HepG2 (cell line): ENCODE results near the gene SYNJ2. TPM values are rescaled to one million over a fixed set of nuclear protein-coding genes. Genes with fewer than 3 reads are reported as not detected.
A peak's percentile ranks its signal among the peaks of the same experiment; 100 is the strongest.

Source experiments
- ATF1 ChIP-seq: IDR thresholded peaks from 2 replicates; pipeline ENCODE4 v1.6.1; 2016; ENCODE audit warnings: mild to moderate bottlenecking, control low read depth
- MTA3 ChIP-seq: sonication (generic); formaldehyde crosslinking; IDR thresholded peaks from 2 replicates; pipeline ENCODE4 v1.4.0; 2020; ENCODE audit warnings: missing genetic modification reagents
- NRL ChIP-seq: sonication (generic); formaldehyde crosslinking; IDR thresholded peaks from 2 replicates; pipeline ENCODE4 v1.5.0; 2020; ENCODE audit warnings: missing genetic modification reagents, mild to moderate bottlenecking, moderate library complexity, borderline replicate concordance
- POLR2AphosphoS5 ChIP-seq: IDR thresholded peaks from 2 replicates; pipeline ENCODE4 v1.6.1; 2012; ENCODE audit warnings: low read depth, low read length
- RBM22 ChIP-seq: fragments of 200-400 bp; formaldehyde crosslinking; optimal IDR thresholded peaks from 2 replicates; pipeline ENCODE3; 2017; ENCODE audit warnings: mild to moderate bottlenecking, low read length, moderate library complexity
- ZBTB7A ChIP-seq: sonication (generic); formaldehyde crosslinking; IDR thresholded peaks from 2 replicates; pipeline ENCODE4 v1.8.0; 2022; ENCODE audit warnings: mild to moderate bottlenecking, missing genetic modification reagents
- ZC3H13 ChIP-seq: sonication (generic); formaldehyde crosslinking; IDR thresholded peaks from 2 replicates; pipeline ENCODE4 v1.8.1; 2023; ENCODE audit warnings: mild to moderate bottlenecking, missing genetic modification reagents, moderate library complexity
- ZFP37 ChIP-seq: sonication (generic); formaldehyde crosslinking; IDR thresholded peaks from 2 replicates; pipeline ENCODE4 v1.4.0; 2020; ENCODE audit warnings: missing genetic modification reagents, borderline replicate concordance
- ZMYM3 ChIP-seq: sonication (generic); formaldehyde crosslinking; IDR thresholded peaks from 2 replicates; pipeline ENCODE4 v1.5.1; 2020; ENCODE audit warnings: mild to moderate bottlenecking, missing genetic modification reagents
- ZNF274 ChIP-seq: sonication (generic); formaldehyde crosslinking; IDR thresholded peaks from 2 replicates; pipeline ENCODE4 v1.5.1; 2020; ENCODE audit warnings: mild to moderate bottlenecking, missing genetic modification reagents
- polyA plus RNA-seq, 8 experiments: library from polyadenylated mRNA; depleted of rRNA in 3 of 8; stranded (reverse) in 7 of 8; unstranded in 1 of 8; fragments of >200 nt; fragmentation: Illumina TruSeq in 4 of 8; extraction: Trizol in 4 of 8; gene quantifications; 2 replicates each; pipeline versions ENCODE4 v1.2.1 to v1.2.3, GENCODE V29; 2011 to 2016; ENCODE audit warnings: low read depth in 4 of 8, missing spikeins in 1 of 8, mixed read lengths in 1 of 8; ENCODE audit not compliant: insufficient read depth in 1 of 8
- total RNA-seq, 5 experiments: library from RNA; depleted of rRNA; stranded (reverse); fragments of >200 nt; fragmentation: Illumina TruSeq; extraction: Trizol; gene quantifications; 2 replicates each; pipeline ENCODE4 v1.2.3, GENCODE V29; 2016; ENCODE audit warnings: low read depth in 1 of 5
- TF ChIP-seq, protein P1 (sequence below): sonication (generic); formaldehyde crosslinking; IDR thresholded peaks from 2 replicates; pipeline ENCODE4 v1.5.0; 2020; ENCODE audit warnings: mild to moderate bottlenecking, missing genetic modification reagents
- TF ChIP-seq, protein P2 (sequence below): sonication (generic); formaldehyde crosslinking; IDR thresholded peaks from 2 replicates; pipeline ENCODE4 v1.4.0; 2020; ENCODE audit warnings: mild to moderate bottlenecking, low read depth, missing genetic modification reagents
- TF ChIP-seq, protein P3 (sequence below): sonication (generic); formaldehyde crosslinking; IDR thresholded peaks from 2 replicates; pipeline ENCODE4 v1.4.0; 2020; ENCODE audit warnings: mild to moderate bottlenecking, missing genetic modification reagents
- TF ChIP-seq, protein P4 (sequence below): sonication (generic); formaldehyde crosslinking; IDR thresholded peaks from 2 replicates; pipeline ENCODE4 v1.8.1; 2023; ENCODE audit warnings: mild to moderate bottlenecking, missing genetic modification reagents
- TF ChIP-seq, protein P5 (sequence below): sonication (generic); formaldehyde crosslinking; IDR thresholded peaks from 2 replicates; pipeline ENCODE4 v1.4.0; 2020; ENCODE audit warnings: missing genetic modification reagents, borderline replicate concordance
- TF ChIP-seq, protein P6 (sequence below): sonication (generic); formaldehyde crosslinking; IDR thresholded peaks from 2 replicates; pipeline ENCODE4 v1.4.0; 2020; ENCODE audit warnings: missing genetic modification reagents
- TF ChIP-seq, protein P7 (sequence below): sonication (generic); formaldehyde crosslinking; IDR thresholded peaks from 2 replicates; pipeline ENCODE4 v1.4.0; 2020; ENCODE audit warnings: low read depth, mild to moderate bottlenecking, missing genetic modification reagents

SYNJ2 gene
- total and polyA plus RNA-seq, 2 of the 13 experiments (the other 11 are each of a cell fraction or from before 2014, with no cell fraction given) = 39.1 to 57.6 TPM

DNA sequence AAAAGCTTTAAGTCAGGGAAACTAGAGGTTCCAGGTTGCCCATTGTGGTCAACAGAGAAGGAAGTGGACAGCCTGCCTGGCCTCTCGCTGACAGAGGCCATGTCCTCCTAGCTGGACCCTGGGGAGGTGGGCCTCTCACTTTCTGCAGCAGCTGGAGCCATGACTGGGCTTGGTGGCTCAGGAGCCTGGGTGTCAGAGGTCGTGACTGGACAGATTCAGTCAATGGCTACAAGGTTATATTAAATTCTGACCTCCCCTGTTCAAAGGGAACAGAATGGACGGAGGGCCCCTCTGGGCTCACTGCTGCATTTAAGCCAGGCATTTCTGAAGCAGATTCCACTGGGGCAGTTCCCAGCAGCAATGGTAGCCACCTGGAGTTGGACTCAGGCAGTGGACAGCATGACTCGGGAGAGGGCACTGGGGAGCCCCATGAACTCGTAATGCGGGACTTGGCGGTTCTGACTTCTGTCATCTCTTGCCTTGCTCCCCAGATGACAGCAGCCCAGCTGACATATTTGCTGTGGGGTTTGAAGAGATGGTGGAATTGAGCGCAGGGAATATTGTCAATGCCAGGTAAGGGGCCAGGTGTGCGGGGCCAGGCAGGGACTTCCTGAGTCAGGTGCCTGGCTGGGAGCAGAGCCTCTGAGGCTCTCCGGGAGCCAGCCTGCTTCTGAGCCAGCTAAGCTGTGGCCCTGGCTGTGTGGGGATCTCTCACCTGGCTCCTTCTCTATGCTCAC, 86.7 kb downstream of the SYNJ2 start (continued):
- TF ChIP-seq, protein P1, sequence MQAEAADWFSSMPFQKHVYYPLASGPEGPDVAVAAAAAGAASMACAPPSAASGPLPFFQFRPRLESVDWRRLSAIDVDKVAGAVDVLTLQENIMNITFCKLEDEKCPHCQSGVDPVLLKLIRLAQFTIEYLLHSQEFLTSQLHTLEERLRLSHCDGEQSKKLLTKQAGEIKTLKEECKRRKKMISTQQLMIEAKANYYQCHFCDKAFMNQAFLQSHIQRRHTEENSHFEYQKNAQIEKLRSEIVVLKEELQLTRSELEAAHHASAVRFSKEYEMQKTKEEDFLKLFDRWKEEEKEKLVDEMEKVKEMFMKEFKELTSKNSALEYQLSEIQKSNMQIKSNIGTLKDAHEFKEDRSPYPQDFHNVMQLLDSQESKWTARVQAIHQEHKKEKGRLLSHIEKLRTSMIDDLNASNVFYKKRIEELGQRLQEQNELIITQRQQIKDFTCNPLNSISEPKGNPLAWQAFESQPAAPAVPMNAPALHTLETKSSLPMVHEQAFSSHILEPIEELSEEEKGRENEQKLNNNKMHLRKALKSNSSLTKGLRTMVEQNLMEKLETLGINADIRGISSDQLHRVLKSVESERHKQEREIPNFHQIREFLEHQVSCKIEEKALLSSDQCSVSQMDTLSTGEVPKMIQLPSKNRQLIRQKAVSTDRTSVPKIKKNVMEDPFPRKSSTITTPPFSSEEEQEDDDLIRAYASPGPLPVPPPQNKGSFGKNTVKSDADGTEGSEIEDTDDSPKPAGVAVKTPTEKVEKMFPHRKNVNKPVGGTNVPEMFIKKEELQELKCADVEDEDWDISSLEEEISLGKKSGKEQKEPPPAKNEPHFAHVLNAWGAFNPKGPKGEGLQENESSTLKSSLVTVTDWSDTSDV (CRISPR knock-in tag) = 0 out of 2 replicates have a peak, but pooled peaks have one; percentile 48
- TF ChIP-seq ZNF274 (CRISPR knock-in tag) (no peak), ATF1 (no peak), ZFP37 (no peak), ZC3H13 (CRISPR knock-in tag) (no peak), NRL (CRISPR knock-in tag) (peak; percentile 74), POLR2AphosphoS5 (no peak), MTA3 (CRISPR knock-in tag) (no peak), ZBTB7A (CRISPR knock-in tag) (no peak), RBM22 (peak; percentile 67), ZMYM3 (CRISPR knock-in tag) (no peak)
- TF ChIP-seq, protein P2, sequence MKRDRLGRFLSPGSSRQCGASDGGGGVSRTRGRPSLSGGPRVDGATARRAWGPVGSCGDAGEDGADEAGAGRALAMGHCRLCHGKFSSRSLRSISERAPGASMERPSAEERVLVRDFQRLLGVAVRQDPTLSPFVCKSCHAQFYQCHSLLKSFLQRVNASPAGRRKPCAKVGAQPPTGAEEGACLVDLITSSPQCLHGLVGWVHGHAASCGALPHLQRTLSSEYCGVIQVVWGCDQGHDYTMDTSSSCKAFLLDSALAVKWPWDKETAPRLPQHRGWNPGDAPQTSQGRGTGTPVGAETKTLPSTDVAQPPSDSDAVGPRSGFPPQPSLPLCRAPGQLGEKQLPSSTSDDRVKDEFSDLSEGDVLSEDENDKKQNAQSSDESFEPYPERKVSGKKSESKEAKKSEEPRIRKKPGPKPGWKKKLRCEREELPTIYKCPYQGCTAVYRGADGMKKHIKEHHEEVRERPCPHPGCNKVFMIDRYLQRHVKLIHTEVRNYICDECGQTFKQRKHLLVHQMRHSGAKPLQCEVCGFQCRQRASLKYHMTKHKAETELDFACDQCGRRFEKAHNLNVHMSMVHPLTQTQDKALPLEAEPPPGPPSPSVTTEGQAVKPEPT = no peak
- TF ChIP-seq, protein P3, sequence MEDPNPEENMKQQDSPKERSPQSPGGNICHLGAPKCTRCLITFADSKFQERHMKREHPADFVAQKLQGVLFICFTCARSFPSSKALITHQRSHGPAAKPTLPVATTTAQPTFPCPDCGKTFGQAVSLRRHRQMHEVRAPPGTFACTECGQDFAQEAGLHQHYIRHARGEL (CRISPR knock-in tag) = no peak
- TF ChIP-seq, protein P4, sequence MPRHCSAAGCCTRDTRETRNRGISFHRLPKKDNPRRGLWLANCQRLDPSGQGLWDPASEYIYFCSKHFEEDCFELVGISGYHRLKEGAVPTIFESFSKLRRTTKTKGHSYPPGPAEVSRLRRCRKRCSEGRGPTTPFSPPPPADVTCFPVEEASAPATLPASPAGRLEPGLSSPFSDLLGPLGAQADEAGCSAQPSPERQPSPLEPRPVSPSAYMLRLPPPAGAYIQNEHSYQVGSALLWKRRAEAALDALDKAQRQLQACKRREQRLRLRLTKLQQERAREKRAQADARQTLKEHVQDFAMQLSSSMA (CRISPR knock-in tag) = no peak
- TF ChIP-seq, protein P5, sequence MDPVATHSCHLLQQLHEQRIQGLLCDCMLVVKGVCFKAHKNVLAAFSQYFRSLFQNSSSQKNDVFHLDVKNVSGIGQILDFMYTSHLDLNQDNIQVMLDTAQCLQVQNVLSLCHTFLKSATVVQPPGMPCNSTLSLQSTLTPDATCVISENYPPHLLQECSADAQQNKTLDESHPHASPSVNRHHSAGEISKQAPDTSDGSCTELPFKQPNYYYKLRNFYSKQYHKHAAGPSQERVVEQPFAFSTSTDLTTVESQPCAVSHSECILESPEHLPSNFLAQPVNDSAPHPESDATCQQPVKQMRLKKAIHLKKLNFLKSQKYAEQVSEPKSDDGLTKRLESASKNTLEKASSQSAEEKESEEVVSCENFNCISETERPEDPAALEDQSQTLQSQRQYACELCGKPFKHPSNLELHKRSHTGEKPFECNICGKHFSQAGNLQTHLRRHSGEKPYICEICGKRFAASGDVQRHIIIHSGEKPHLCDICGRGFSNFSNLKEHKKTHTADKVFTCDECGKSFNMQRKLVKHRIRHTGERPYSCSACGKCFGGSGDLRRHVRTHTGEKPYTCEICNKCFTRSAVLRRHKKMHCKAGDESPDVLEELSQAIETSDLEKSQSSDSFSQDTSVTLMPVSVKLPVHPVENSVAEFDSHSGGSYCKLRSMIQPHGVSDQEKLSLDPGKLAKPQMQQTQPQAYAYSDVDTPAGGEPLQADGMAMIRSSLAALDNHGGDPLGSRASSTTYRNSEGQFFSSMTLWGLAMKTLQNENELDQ (CRISPR knock-in tag) = no peak
- TF ChIP-seq, protein P6, sequence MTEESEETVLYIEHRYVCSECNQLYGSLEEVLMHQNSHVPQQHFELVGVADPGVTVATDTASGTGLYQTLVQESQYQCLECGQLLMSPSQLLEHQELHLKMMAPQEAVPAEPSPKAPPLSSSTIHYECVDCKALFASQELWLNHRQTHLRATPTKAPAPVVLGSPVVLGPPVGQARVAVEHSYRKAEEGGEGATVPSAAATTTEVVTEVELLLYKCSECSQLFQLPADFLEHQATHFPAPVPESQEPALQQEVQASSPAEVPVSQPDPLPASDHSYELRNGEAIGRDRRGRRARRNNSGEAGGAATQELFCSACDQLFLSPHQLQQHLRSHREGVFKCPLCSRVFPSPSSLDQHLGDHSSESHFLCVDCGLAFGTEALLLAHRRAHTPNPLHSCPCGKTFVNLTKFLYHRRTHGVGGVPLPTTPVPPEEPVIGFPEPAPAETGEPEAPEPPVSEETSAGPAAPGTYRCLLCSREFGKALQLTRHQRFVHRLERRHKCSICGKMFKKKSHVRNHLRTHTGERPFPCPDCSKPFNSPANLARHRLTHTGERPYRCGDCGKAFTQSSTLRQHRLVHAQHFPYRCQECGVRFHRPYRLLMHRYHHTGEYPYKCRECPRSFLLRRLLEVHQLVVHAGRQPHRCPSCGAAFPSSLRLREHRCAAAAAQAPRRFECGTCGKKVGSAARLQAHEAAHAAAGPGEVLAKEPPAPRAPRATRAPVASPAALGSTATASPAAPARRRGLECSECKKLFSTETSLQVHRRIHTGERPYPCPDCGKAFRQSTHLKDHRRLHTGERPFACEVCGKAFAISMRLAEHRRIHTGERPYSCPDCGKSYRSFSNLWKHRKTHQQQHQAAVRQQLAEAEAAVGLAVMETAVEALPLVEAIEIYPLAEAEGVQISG (CRISPR knock-in tag) = no peak
- TF ChIP-seq, protein P7, sequence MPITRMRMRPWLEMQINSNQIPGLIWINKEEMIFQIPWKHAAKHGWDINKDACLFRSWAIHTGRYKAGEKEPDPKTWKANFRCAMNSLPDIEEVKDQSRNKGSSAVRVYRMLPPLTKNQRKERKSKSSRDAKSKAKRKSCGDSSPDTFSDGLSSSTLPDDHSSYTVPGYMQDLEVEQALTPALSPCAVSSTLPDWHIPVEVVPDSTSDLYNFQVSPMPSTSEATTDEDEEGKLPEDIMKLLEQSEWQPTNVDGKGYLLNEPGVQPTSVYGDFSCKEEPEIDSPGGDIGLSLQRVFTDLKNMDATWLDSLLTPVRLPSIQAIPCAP = no peak
